KMS-11 (cell line): Measurements from ENCODE around the gene AEN.

Experiments used
- H2AFZ ChIP-seq: fragments of 200-600 bp; sonication (generic); 2 replicates; pipeline ENCODE4 v1.6.1; 2016; ENCODE audit warnings: antibody characterized with exemption, mixed run types, low read depth
- H3K27ac ChIP-seq: fragments of 200-600 bp; sonication (generic); 2 replicates; pipeline ENCODE4 v1.6.1; 2016; ENCODE audit warnings: mild to moderate bottlenecking, mixed run types
- H3K27me3 ChIP-seq: fragments of 200-600 bp; sonication (generic); 2 replicates; pipeline ENCODE4 v1.6.1; 2017; ENCODE audit warnings: mild to moderate bottlenecking, low read depth, mixed run types, moderate library complexity; ENCODE audit not compliant: insufficient read depth
- H3K36me3 ChIP-seq: fragments of 200-600 bp; sonication (generic); 2 replicates; pipeline ENCODE4 v1.6.1; 2017; ENCODE audit warnings: mild to moderate bottlenecking, mixed run types; ENCODE audit not compliant: insufficient read depth
- H3K4me1 ChIP-seq: fragments of 200-600 bp; sonication (generic); 2 replicates; pipeline ENCODE4 v1.6.1; 2016; ENCODE audit warnings: mild to moderate bottlenecking, low read depth, mixed run types; ENCODE audit not compliant: poor library complexity, severe bottlenecking
- H3K4me2 ChIP-seq: fragments of 200-600 bp; sonication (generic); 2 replicates; pipeline ENCODE4 v1.7.0; 2016; ENCODE audit warnings: mild to moderate bottlenecking, mixed run types
- H3K4me3 ChIP-seq: fragments of 200-600 bp; sonication (generic); IDR thresholded peaks from 2 replicates; pipeline ENCODE4 v1.6.1; 2017; ENCODE audit warnings: low read depth, low read length, mixed read lengths; ENCODE audit not compliant: insufficient read depth
- H3K79me2 ChIP-seq: fragments of 200-600 bp; sonication (generic); 2 replicates; pipeline ENCODE4 v1.6.1; 2016; ENCODE audit warnings: low read depth, mixed run types; ENCODE audit not compliant: insufficient read depth
- H3K9ac ChIP-seq: fragments of 200-600 bp; sonication (generic); 2 replicates; pipeline ENCODE4 v1.6.1; 2016; ENCODE audit warnings: mild to moderate bottlenecking, mixed run types
- H4K20me1 ChIP-seq: fragments of 200-600 bp; sonication (generic); 2 replicates; pipeline ENCODE4 v1.6.1; 2016; ENCODE audit warnings: mild to moderate bottlenecking, mixed run types; ENCODE audit not compliant: insufficient read depth
- TF ChIP-seq, protein P1 (sequence below): fragments of 200-600 bp; sonication (generic); conservative IDR thresholded peaks from 2 replicates; pipeline ENCODE4 v1.6.1; 2017; ENCODE audit warnings: low read depth, mild to moderate bottlenecking, antibody characterized with exemption, low read length, moderate library complexity, mixed read lengths

Gene AEN

DNA sequence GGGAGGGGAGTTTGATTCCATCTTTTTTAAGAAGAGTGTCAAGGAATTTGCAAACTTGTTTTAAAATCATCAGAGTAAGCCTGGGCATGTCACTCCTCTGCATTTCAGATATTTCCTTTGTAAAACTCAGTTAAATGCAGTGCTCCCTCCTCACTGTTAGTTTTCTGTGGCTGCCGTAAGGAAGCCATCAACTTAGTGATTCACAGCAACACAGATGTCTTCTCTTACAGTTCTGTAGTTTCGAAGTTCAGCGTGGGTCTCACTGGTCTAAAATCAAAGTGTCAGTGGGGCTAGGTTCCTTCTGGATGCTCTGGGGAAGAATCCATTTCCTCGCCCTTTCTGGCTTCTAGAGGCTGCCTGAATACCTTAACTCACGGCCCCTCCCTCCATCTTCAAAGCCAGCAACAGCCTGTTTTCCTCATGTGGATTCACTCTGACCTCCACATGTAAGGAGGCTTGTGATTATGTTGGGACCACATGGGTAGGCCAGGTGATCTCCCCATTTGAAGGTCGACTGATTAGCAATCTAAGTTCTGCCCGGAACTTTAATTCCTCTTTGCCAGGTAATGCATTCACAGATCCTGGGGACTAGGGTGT lies 30.1 kb downstream of the AEN start:
- Histone ChIP-seq H3K27ac (no peak overlapping the region), H3K36me3 (no peaks in the 10 kb centered on the region)
- TF ChIP-seq, protein P1, sequence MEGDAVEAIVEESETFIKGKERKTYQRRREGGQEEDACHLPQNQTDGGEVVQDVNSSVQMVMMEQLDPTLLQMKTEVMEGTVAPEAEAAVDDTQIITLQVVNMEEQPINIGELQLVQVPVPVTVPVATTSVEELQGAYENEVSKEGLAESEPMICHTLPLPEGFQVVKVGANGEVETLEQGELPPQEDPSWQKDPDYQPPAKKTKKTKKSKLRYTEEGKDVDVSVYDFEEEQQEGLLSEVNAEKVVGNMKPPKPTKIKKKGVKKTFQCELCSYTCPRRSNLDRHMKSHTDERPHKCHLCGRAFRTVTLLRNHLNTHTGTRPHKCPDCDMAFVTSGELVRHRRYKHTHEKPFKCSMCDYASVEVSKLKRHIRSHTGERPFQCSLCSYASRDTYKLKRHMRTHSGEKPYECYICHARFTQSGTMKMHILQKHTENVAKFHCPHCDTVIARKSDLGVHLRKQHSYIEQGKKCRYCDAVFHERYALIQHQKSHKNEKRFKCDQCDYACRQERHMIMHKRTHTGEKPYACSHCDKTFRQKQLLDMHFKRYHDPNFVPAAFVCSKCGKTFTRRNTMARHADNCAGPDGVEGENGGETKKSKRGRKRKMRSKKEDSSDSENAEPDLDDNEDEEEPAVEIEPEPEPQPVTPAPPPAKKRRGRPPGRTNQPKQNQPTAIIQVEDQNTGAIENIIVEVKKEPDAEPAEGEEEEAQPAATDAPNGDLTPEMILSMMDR, result no peak

GRCh38 chr15:88651971-88652370 lies 30.8 kb downstream of the AEN start:
- H3K36me3 ChIP-seq, result no peaks in the 10 kb centered on the region
- no peak overlapping the region for H3K27ac ChIP-seq
- H3K4me3 ChIP-seq, result no peak overlapping the region
- no peaks in the 10 kb centered on the region for H4K20me1 ChIP-seq
- H3K79me2 ChIP-seq, result no peaks in the 10 kb centered on the region
- TF ChIP-seq, protein P1, result no peak
- H3K9ac ChIP-seq, result no peak overlapping the region
- H3K4me1 ChIP-seq, result peaks cover 6% of the 10 kb centered on the region
- no peak overlapping the region for H2AFZ ChIP-seq
- no peak overlapping the region for H3K4me2 ChIP-seq
- H3K27me3 ChIP-seq, result no peaks in the 10 kb centered on the region

More for the DNA sequence above, 30.1 kb downstream of the AEN start:
- no peaks in the 10 kb centered on the region for H3K27me3 ChIP-seq
- no peaks in the 10 kb centered on the region for H4K20me1 ChIP-seq
- H3K4me2 ChIP-seq, result no peak overlapping the region
- H3K79me2 ChIP-seq, result no peaks in the 10 kb centered on the region
- H2AFZ ChIP-seq, result no peak overlapping the region
- H3K4me1 ChIP-seq, result no peaks in the 10 kb centered on the region
- H3K4me3 ChIP-seq, result no peak overlapping the region
- H3K9ac ChIP-seq, result no peak overlapping the region

DNA sequence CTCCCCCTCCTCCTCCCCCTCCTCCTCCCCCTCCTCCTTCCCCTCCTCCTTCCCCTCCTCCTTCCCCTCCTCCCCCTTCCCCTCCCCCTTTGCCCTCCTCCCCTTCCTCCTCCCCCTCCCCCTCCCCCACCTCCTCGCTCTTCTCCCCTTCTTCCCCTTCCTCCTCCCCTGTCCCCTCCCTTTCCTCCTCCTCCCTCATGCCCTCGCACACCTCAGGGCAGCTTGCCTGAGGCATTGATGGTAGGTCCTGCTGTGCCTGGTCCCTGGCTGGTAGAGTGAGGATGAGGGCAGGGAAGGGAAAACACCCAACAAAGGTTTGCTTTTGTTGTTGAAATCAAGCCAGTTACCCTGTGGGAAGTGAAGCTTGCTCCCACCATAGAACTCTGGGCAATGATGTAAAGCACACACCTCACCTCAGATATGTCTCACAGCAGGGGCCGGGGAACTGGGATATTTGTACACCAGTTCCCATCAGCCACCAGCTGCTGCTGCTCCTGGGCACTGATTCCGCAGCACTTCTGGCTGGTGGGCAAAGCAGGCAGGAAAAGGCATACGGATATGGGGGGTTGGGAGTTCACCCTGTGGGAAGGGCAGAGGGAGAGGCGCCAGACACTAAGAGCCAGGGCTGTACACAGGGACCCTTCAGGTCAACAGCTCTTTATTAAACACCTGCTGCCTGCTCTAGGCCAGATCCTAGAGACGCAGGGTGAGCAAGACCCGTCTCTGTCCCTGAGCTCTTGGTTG lies 31.5 kb downstream of the AEN start:
- H3K27me3 ChIP-seq, result no peaks in the 10 kb centered on the region
- no peak overlapping the region for H3K9ac ChIP-seq
- no peaks in the 10 kb centered on the region for H4K20me1 ChIP-seq
- H2AFZ ChIP-seq, result no peak overlapping the region
- peaks cover 12% of the 10 kb centered on the region for H3K4me1 ChIP-seq
- H3K4me2 ChIP-seq, result no peak overlapping the region
- TF ChIP-seq, protein P1, result no peak
- H3K27ac ChIP-seq, result no peak overlapping the region
- no peaks in the 10 kb centered on the region for H3K79me2 ChIP-seq
- no peak overlapping the region for H3K4me3 ChIP-seq
- H3K36me3 ChIP-seq, result no peaks in the 10 kb centered on the region

GRCh38 chr15:88653200-88654064 lies 32.3 kb downstream of the AEN start:
- no peak overlapping the region for H3K4me3 ChIP-seq
- H3K27me3 ChIP-seq, result no peaks in the 10 kb centered on the region
- no peaks in the 10 kb centered on the region for H4K20me1 ChIP-seq
- no peak overlapping the region for H3K4me2 ChIP-seq
- H3K79me2 ChIP-seq, result no peaks in the 10 kb centered on the region
- H2AFZ ChIP-seq, result no peak overlapping the region
- no peaks in the 10 kb centered on the region for H3K36me3 ChIP-seq
- H3K27ac ChIP-seq, result no peak overlapping the region
- TF ChIP-seq, protein P1, result no peak
- peaks cover 17% of the 10 kb centered on the region for H3K4me1 ChIP-seq
- H3K9ac ChIP-seq, result no peak overlapping the region
